Activated T-helper 1 cell treated with anti-CD3 and anti-CD28 coated beads, Interleukin-12 subunit alpha, Interleukin-12 subunit beta, Interleukin-2, Interleukin-4 antibody, amounts not matched to agents 30 ng/mL and 10 ng/mL and 1 ng/mL, durations not matched to agents 14 hours and 24 hours and 36 hours (primary cell): ENCODE results near the gene EME2. TPM values are rescaled to one million over a fixed set of nuclear protein-coding genes. Genes with fewer than 3 reads are reported as not detected.
A peak's percentile ranks its signal among the peaks of the same experiment; 100 is the strongest.
"Not testable (repeated sequence)": the region's sequence is repeated elsewhere in the genome, so short reads cannot be mapped to it uniquely, and the experiment has no call there.

Source experiments
- DNase-seq: peaks from one replicate; pipeline ENCODE4 v3.0.0; 2021; ENCODE audit warnings: low spot score
- H3K27ac Mint-ChIP-seq: one replicate; pipeline ENCODE4 v1.8.0; 2021; ENCODE audit warnings: mild to moderate bottlenecking, mixed read lengths
- H3K27me3 Mint-ChIP-seq: one replicate; pipeline ENCODE4 v1.8.0; 2022; ENCODE audit warnings: mild to moderate bottlenecking, moderate library complexity, mixed read lengths; ENCODE audit not compliant: insufficient read depth
- H3K36me3 Mint-ChIP-seq: one replicate; pipeline ENCODE4 v1.8.0; 2021; ENCODE audit warnings: low read depth, mixed read lengths
- H3K4me1 Mint-ChIP-seq: one replicate; pipeline ENCODE4 v1.8.0; 2021; ENCODE audit warnings: low read depth, mixed read lengths
- H3K4me3 Mint-ChIP-seq: one replicate; pipeline ENCODE4 v1.8.0; 2021; ENCODE audit warnings: mild to moderate bottlenecking, moderate library complexity, mixed read lengths
- H3K9me3 Mint-ChIP-seq: one replicate; pipeline ENCODE4 v1.8.0; 2021; ENCODE audit warnings: mixed read lengths
- intact Hi-C: fragments of 100-400 bp; cut with micrococcal nuclease; formaldehyde crosslinking; loops from one replicate; pipeline ENCODE4 v1.15.1; 2024
- total RNA-seq: library from RNA; stranded (reverse); gene quantifications from 2 replicates; pipeline ENCODE4 v1.2.3, GENCODE V29; 2022

Gene EME2
- total RNA-seq, 1 donor from 2014 or later: 31.0 TPM

DNA sequence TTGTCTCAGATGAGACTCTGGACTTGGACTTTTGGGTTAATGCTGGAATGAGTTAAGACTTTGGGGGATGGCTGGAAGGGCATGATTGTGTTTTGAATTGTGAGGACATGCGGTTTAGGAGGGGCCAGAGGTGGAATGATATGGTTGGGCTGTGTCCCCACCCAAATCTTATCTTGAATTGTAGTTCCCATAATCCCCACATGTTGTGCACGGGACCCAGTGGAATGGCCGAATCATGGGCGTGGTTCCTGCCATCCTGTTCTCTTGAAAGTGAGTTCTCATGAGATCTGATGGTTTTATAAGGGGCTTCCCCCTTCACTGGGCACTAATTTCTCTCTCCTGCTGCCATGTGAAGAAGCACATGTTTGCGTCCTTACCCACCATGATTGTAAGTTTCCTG, 26.7 kb downstream of the EME2 start:
- intact Hi-C loops, DNase-seq: not testable (repeated sequence)

DNA sequence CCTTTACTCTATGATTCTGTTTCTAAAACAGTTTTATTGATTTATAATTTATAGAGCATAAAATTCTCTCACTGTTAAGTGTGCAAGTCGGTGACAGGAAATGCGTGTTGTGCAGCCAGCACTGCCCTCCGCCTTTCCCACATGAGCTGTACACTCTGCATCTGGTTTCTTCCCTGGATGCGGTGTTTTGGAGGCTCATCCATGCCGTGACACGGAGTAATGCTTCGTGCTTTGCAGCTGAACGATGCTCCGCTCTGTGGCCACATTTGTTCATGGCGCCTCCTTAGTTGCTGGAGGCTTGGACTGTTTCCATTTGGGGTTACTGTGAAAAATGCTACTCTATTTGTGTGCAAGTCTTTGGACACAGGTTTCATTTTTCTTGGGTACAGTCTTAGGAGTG, 28.1 kb downstream of the EME2 start:
- intact Hi-C loops: no loop called here
- no peak overlapping the region for H3K4me3 Mint-ChIP-seq
- no peaks in the 10 kb centered on the region for H3K4me1 Mint-ChIP-seq
- DNase-seq: no peak
- H3K27ac Mint-ChIP-seq: no peak overlapping the region
- no peaks in the 10 kb centered on the region for H3K27me3 Mint-ChIP-seq
- H3K9me3 Mint-ChIP-seq: peaks cover 24% of the 10 kb centered on the region
- H3K36me3 Mint-ChIP-seq: no peaks in the 10 kb centered on the region

More for the DNA sequence above, 26.7 kb downstream of the EME2 start:
- not testable (repeated sequence) for H3K27me3 Mint-ChIP-seq, H3K4me3 Mint-ChIP-seq, H3K4me1 Mint-ChIP-seq, H3K36me3 Mint-ChIP-seq, H3K27ac Mint-ChIP-seq
- H3K9me3 Mint-ChIP-seq: peaks cover 24% of the 10 kb centered on the region

GRCh38 chr16:1807626-1808025, 35.0 kb downstream of the EME2 start:
- peaks cover 4% of the 10 kb centered on the region for H3K36me3 Mint-ChIP-seq
- H3K9me3 Mint-ChIP-seq: no peaks in the 10 kb centered on the region
- H3K27ac Mint-ChIP-seq: no peak overlapping the region
- no peak for DNase-seq
- H3K4me3 Mint-ChIP-seq: no peak overlapping the region
- intact Hi-C loops: no loop called here
- H3K4me1 Mint-ChIP-seq: no peaks in the 10 kb centered on the region
- no peaks in the 10 kb centered on the region for H3K27me3 Mint-ChIP-seq

DNA sequence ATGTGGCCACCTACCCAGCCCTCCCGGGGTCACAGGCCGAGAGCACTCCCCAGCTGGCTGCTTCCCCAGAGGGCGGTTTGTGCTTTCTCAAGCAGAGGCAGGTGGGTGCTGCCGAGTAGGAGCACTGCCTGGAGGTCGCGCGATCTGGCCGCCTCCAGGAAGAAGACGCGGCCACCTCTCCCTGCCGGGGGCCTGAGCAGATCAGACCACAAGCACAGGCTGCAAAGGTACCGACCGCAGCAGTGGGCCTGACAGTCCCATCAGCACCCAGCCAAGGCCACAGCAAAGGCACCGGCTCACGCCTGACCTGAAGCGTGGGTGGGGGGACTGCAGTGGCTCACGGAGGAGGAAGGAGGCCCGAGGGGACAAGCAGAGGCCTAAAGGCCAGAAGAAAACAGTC, 36.1 kb downstream of the EME2 start:
- Mint-ChIP-seq H3K27me3 (no peaks in the 10 kb centered on the region), H3K36me3 (peaks cover 7% of the 10 kb centered on the region), H3K4me3 (no peak overlapping the region), H3K4me1 (peaks cover 8% of the 10 kb centered on the region), H3K27ac (no peak overlapping the region), H3K9me3 (no peaks in the 10 kb centered on the region)
- intact Hi-C loops: no loop called here
- DNase-seq: no peak

DNA sequence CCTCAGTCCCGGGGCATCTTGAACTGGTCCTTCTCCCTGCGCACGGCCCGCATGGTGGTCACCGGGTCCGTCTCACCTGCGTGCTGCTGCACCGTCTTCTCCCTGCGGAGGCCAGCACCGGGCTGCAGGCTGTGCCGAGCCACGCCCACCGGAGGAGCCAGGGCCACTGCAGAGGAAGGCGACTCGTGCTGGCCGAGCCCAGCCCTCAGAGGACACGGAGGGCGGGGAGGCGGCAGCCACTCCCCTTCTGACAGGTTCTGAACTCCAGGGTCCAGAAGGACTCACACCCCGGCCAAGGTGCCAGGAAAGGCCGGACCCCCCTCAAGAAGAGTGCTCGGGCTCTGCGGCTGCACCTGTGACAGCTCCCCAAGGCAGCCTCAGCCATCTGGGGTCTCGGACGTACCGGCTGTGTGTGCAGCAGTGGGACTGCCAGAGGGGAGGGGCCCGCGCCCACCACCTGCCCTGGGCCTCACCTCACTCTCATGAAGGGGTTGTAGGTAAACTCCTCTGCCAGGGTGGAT, 36.7 kb downstream of the EME2 start:
- H3K36me3 Mint-ChIP-seq: peaks cover 7% of the 10 kb centered on the region
- no peak overlapping the region for H3K4me3 Mint-ChIP-seq
- no peaks in the 10 kb centered on the region for H3K27me3 Mint-ChIP-seq
- intact Hi-C loops: no loop called here
- DNase-seq: no peak
- peaks cover 8% of the 10 kb centered on the region for H3K4me1 Mint-ChIP-seq
- H3K27ac Mint-ChIP-seq: no peak overlapping the region
- no peaks in the 10 kb centered on the region for H3K9me3 Mint-ChIP-seq

GRCh38 chr16:1810106-1810505, 37.5 kb downstream of the EME2 start:
- Mint-ChIP-seq H3K27ac (no peak overlapping the region), H3K4me3 (no peak overlapping the region), H3K36me3 (peaks cover 10% of the 10 kb centered on the region), H3K9me3 (no peaks in the 10 kb centered on the region), H3K27me3 (no peaks in the 10 kb centered on the region), H3K4me1 (peaks cover 8% of the 10 kb centered on the region)
- intact Hi-C loops: loop anchor here (5.0 kb wide), 1 partner anchor 117 kb away; no protein-coding TSS in a partner anchor
- no peak for DNase-seq

GRCh38 chr16:1810536-1810935, 37.9 kb downstream of the EME2 start:
- Mint-ChIP-seq H3K27ac (no peak overlapping the region), H3K27me3 (no peaks in the 10 kb centered on the region), H3K9me3 (no peaks in the 10 kb centered on the region), H3K4me3 (no peak overlapping the region), H3K4me1 (peaks cover 8% of the 10 kb centered on the region), H3K36me3 (peaks cover 14% of the 10 kb centered on the region)
- intact Hi-C loops: loop anchor here (5.0 kb wide), 1 partner anchor 117 kb away; no protein-coding TSS in a partner anchor
- no peak for DNase-seq

GRCh38 chr16:1812732-1813163, 40.1 kb downstream of the EME2 start:
- Mint-ChIP-seq H3K4me1 (peaks cover 8% of the 10 kb centered on the region), H3K27me3 (no peaks in the 10 kb centered on the region), H3K27ac (no peak overlapping the region), H3K9me3 (no peaks in the 10 kb centered on the region), H3K36me3 (peaks cover 15% of the 10 kb centered on the region), H3K4me3 (no peak overlapping the region)
- DNase-seq: peak; percentile 22
- intact Hi-C loops: loop anchor here (5.0 kb wide), 1 partner anchor 115 kb away; no protein-coding TSS in a partner anchor

- H3K9me3 Mint-ChIP-seq: no peaks in the 10 kb centered on the region
- no peak for DNase-seq
- H3K27me3 Mint-ChIP-seq: no peaks in the 10 kb centered on the region
- no peak overlapping the region for H3K27ac Mint-ChIP-seq
- peaks cover 14% of the 10 kb centered on the region for H3K36me3 Mint-ChIP-seq
- intact Hi-C loops: no loop called here
- H3K4me3 Mint-ChIP-seq: no peak overlapping the region
- peaks cover 8% of the 10 kb centered on the region for H3K4me1 Mint-ChIP-seq
Measured at GRCh38 chr16:1815461-1815860, 42.9 kb downstream of the EME2 start.

DNA sequence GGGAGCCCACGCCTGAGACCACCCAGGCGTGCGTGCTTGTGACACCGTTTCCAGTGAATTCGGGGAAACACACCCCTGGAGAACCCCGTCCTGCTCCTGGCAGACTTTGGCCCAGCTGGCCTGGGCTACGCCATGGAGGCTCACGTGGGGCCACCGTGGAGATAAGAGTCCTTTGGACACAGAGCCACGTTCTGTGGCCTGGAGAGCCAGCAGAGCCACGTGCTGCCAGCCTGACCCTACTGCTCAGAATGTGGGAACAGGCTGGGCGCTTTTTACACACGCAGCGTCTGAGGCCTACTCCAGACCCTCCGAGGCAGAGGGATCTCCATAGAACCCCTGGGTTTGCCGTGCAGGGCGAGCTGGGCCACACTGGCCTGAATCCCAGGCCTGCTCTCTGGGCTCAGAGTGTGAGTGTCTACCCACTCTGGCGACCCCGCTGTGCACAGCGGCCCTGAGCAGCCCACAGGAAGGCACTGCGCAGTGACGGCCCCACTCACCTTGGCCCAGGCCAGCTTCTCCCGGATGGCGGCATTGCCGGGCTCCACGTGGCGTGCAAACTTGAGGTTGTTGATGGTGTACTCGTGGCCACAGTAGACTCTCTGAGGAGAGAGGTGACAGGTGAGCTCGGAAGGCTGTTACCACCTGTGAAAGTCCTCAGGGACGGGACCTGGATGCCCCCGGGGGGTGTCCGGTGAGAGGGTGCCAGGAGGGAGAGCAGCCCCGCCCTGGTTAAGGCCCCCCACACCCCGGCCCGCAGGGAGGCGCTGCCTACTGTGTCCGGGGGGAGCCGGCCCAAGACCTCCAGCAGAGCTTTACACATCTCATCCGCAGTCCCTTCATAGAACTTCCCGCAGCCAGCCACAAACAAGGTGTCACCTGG, 44.0 kb downstream of the EME2 start:
- Mint-ChIP-seq H3K4me1 (peaks cover 8% of the 10 kb centered on the region), H3K27me3 (no peaks in the 10 kb centered on the region), H3K36me3 (peaks cover 14% of the 10 kb centered on the region), H3K27ac (no peak overlapping the region), H3K4me3 (no peak overlapping the region), H3K9me3 (no peaks in the 10 kb centered on the region)
- intact Hi-C loops: no loop called here
- no peak for DNase-seq

- Mint-ChIP-seq H3K9me3 (no peaks in the 10 kb centered on the region), H3K36me3 (peaks cover 14% of the 10 kb centered on the region), H3K4me1 (peaks cover 8% of the 10 kb centered on the region), H3K4me3 (no peak overlapping the region), H3K27me3 (no peaks in the 10 kb centered on the region), H3K27ac (no peak overlapping the region)
- intact Hi-C loops: no loop called here
- no peak for DNase-seq
Measured at GRCh38 chr16:1817276-1817589, 44.6 kb downstream of the EME2 start.

GRCh38 chr16:1817716-1818115, 45.1 kb downstream of the EME2 start:
- Mint-ChIP-seq H3K4me3 (no peak overlapping the region), H3K27me3 (no peaks in the 10 kb centered on the region), H3K27ac (no peak overlapping the region), H3K4me1 (peaks cover 8% of the 10 kb centered on the region), H3K36me3 (peaks cover 14% of the 10 kb centered on the region), H3K9me3 (no peaks in the 10 kb centered on the region)
- intact Hi-C loops: no loop called here
- no peak for DNase-seq

DNA sequence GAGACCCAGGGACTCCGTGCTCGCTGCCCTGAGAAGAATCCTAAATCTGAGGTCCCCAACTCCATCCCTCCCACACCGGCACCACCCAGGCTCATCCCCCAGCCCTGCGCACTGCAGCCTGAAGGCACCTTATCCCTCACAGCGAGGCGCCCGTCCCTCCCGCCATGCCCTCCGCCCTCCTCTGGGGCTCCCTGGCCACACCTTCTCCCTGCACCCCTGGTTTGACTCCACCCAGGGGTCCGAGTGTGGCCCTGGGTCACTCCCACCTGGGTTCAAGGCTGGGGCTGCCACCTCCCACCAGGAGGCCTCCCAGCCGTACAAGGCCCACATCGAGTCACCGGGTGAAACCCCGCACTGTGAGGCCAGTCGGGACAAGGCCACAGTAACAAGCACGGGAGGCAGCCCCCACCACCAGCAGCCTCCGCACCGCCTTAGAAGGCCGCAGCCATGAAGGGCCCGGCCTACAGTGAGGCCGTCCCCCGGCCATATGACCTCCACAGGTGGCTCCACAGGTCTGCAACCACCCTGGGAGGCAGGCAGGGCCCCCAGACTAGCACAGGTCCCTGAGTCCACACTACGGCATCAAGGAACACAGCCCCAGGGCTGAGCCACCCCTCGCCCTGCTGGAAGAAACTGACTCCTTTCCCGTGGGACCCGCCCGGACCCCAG, 45.7 kb downstream of the EME2 start:
- intact Hi-C loops: no loop called here
- H3K4me1 Mint-ChIP-seq: peaks cover 3% of the 10 kb centered on the region
- H3K36me3 Mint-ChIP-seq: peaks cover 11% of the 10 kb centered on the region

More for the DNA sequence above, 45.7 kb downstream of the EME2 start:
- Mint-ChIP-seq H3K27ac (no peak overlapping the region), H3K27me3 (no peaks in the 10 kb centered on the region), H3K4me3 (no peak overlapping the region), H3K9me3 (no peaks in the 10 kb centered on the region)
- no peak for DNase-seq
